Psoas muscle (tissue), 8 donors: ENCODE results near the gene MGAT5B. TPM values are rescaled to one million over a fixed set of nuclear protein-coding genes. Genes with fewer than 3 reads are reported as not detected.

Experiments
- ATAC-seq, 4 donors: fragments of 200-7000 bp; cut with Tn5 transposase; one replicate each; pipeline ENCODE4 v1.9.1; 2020; ENCODE audit warnings: moderate library complexity in 3 of 4, mild to moderate bottlenecking in 2 of 4
- DNase-seq, 2 donors: peaks; one replicate each; pipeline ENCODE4 v3.0.0-alpha.2; 2020
- H3K27ac ChIP-seq: fragments of 200-600 bp; one replicate; pipeline ENCODE4 v1.8.0; 2022
- H3K27me3 ChIP-seq, 3 donors: fragments of 200-600 bp in 1 of 3; one replicate each; pipeline versions ENCODE4 v1.6.1 to v1.8.0; 2013 to 2022; ENCODE audit warnings: low read length in 2 of 3, mild to moderate bottlenecking in 2 of 3, moderate library complexity in 1 of 3; ENCODE audit not compliant: insufficient read depth in 3 of 3
- H3K36me3 ChIP-seq, 2 donors: fragments of 200-600 bp in 1 of 2; one replicate each; pipeline versions ENCODE4 v1.6.1 to v1.8.0; 2013 to 2022; ENCODE audit warnings: low read depth in 1 of 2, mild to moderate bottlenecking in 1 of 2, moderate library complexity in 1 of 2; ENCODE audit not compliant: insufficient read depth in 1 of 2
- H3K4me1 ChIP-seq: fragments of 200-600 bp; one replicate; pipeline ENCODE4 v1.8.0; 2022
- H3K4me3 ChIP-seq: fragments of 200-600 bp; one replicate; pipeline ENCODE4 v1.8.0; 2022; ENCODE audit warnings: mild to moderate bottlenecking
- H3K9me3 ChIP-seq: fragments of 200-600 bp; one replicate; pipeline ENCODE4 v1.8.0; 2022
- CTCF ChIP-seq: fragments of 200-600 bp; IDR thresholded peaks from one replicate; pipeline ENCODE4 v1.8.0; 2022; ENCODE audit warnings: antibody characterized with exemption
- WGBS, 3 donors: extraction: QIAGEN DNeasy Blood & Tissue Kit; methylation state at CpG; one replicate each; pipeline versions ENCODE4 v1.1.6 to v1.1.7; 2013; 5-methylcytosine and 5-hydroxymethylcytosine counted together
- intact Hi-C, 2 donors: fragments of 100-400 bp; cut with DNase I; formaldehyde crosslinking; loops; one replicate each; pipeline versions ENCODE4 v1.11.0 to v1.14.2; 2022
- polyA plus RNA-seq, 3 donors: library from polyadenylated mRNA; stranded (reverse); fragments of 200-250 nt; gene quantifications; one replicate each; pipeline ENCODE4 v1.2.3, GENCODE V29; 2013
- total RNA-seq, 4 donors: library from RNA; stranded (reverse); fragmentation: NEBNext Ultra II Directional in 2 of 4; extraction: Animal tissue kit (Norgen Biotek cat#: 25700) in 2 of 4; gene quantifications; one replicate each; pipeline versions ENCODE4 v1.2.1 to v1.2.4, GENCODE V29; 2021 to 2023
- donor health status: healthy with polysubstance abuse.
- donor health status: DM: no; HTN: no; CAD: no; lungs with moderate emphysema.
- donor health status: Bipolar disorder and iron deficiency.
- donor health status: healthy.
- donor health status: DM: yes; HTN: yes; CAD: no.
- donor health status: DM: no; HTN: no; CAD: no.
- donor health status: DM: no; HTN: no; CAD: no.
- donor health status: DM: yes; HTN: yes; CAD: no.

MGAT5B gene
- total and polyA plus RNA-seq, 7 donors: 0.03 to 0.34 (median 0.05) TPM; not detected in 3

DNA sequence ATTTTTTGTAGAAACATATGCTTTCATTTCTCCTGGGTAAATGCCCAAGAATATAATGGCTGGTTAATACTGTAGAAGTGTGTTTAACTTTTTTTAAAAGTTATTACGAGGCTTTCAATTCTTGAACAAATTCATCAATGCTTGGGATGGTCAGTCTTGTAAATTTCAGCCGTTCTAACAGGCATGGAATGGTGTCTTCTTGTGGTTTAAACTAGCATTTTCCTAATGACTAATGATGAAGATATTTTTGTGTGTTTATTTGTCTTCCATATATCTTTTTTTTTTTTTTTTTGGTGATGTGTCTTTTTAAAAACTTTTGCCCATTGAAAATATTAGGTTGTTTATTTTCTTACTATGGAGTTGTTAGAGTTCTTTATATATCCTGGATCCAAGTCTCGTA is 67.1 kb downstream of the MGAT5B start:
- no peak for DNase-seq
- Histone ChIP-seq H3K36me3 (no peaks in the 10 kb centered on the region), H3K27ac (no peak overlapping the region), H3K9me3 (no peaks in the 10 kb centered on the region), H3K4me1 (no peaks in the 10 kb centered on the region), H3K4me3 (no peak overlapping the region), H3K27me3 (peaks cover 0 to 18% (median 4%) of the 10 kb centered on the region in 3 donors)
- no peak for TF ChIP-seq CTCF
- no peak for ATAC-seq
- 82 to 85% (median 84%) methylated on average over 3 of the region's 3 CpGs for WGBS, 3 donors
- intact Hi-C loops: no loop called here

DNA sequence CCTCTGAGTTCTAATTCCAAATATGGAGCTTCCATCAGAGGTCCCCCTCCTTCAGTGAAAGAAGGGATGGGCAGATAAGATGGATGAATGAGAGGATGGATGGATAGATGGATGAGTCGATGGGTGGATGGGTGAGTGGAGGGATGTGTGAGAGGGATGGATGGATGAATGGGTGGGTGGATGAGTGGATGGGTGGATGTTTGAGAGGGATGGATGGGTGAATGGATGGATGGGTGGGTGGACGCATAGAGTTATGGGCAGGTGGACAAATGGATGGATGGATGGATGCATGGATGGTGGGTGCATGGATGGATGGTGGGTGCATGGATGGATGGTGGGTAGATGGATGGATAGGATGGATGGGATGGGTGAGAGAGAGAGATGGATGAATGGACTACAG is 69.0 kb downstream of the MGAT5B start:
- Histone ChIP-seq H3K4me1 (no peaks in the 10 kb centered on the region), H3K27me3 (peaks cover 0 to 21% (median 1%) of the 10 kb centered on the region in 3 donors), H3K9me3 (no peaks in the 10 kb centered on the region), H3K27ac (no peak overlapping the region), H3K4me3 (no peak overlapping the region), H3K36me3 (no peaks in the 10 kb centered on the region)
- intact Hi-C loops: no loop called here
- WGBS, 3 donors: 92 to 98% (median 97%) methylated on average over 2 of the region's 2 CpGs
- DNase-seq (no peak), ATAC-seq (no peak)
- no peak for TF ChIP-seq CTCF

- intact Hi-C loops: no loop called here
- Histone ChIP-seq H3K9me3 (no peaks in the 10 kb centered on the region), H3K36me3 (no peaks in the 10 kb centered on the region), H3K4me3 (no peak overlapping the region), H3K4me1 (no peaks in the 10 kb centered on the region), H3K27ac (no peak overlapping the region), H3K27me3 (peaks cover 0 to 21% (median 1%) of the 10 kb centered on the region in 3 donors)
- no peak for DNase-seq
- WGBS, 3 donors: 73 to 84% (median 80%) methylated on average over 10 of the region's 10 CpGs
- ATAC-seq: no peak
- TF ChIP-seq CTCF: no peak
Observed at GRCh38 chr17:76938009-76938408, 69.8 kb downstream of the MGAT5B start.

DNA sequence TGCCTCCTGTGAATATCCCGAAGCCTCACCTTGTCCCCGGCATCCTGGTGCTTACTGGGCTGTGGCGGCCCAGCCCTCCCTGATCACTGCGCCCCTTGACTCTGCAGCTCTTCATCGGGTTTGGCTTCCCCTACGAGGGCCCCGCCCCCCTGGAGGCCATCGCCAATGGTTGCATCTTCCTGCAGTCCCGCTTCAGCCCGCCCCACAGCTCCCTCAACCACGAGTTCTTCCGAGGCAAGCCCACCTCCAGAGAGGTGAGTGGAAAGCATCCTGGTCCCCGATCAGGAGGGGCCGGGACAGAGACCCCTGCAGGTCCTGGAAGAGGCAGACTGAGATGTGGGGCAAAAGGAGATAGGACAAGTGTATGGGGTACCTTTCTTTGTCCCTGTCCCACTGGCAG is 72.1 kb downstream of the MGAT5B start:
- DNase-seq (no peak), ATAC-seq (no peak)
- WGBS, 3 donors: 56 to 62% (median 57%) methylated on average over 14 of the region's 14 CpGs
- Histone ChIP-seq H3K36me3 (no peaks in the 10 kb centered on the region), H3K27me3 (peaks cover 0 to 11% (median 3%) of the 10 kb centered on the region in 3 donors), H3K4me3 (no peak overlapping the region), H3K9me3 (no peaks in the 10 kb centered on the region), H3K27ac (no peak overlapping the region), H3K4me1 (no peaks in the 10 kb centered on the region)
- intact Hi-C loops: no loop called here
- no peak for TF ChIP-seq CTCF

DNA sequence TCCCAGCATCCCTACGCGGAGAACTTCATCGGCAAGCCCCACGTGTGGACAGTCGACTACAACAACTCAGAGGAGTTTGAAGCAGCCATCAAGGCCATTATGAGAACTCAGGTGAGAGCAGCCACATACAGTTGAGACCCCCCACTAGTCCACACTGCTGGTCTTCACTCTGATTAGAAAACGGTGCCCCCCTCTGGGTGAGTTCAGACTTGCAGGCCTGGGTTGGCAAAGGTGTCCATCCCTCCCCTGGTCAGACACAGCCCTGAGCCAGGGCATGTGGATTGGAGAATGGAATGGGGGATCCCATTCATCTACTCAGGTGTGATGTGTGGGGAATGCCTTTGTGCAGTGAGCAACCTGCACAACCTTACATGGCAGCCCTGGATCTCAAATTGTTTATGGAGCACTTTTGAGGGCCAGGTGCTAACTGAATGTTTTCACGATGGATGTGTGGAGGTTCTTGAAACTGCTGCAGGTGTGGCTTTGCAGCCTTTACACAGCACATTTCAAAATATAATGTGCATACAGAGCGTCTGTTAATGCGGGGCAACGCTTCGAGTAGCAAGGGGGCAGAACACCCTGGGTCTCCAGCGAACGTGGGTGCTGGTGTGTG is 72.6 kb downstream of the MGAT5B start:
- H3K27ac ChIP-seq: no peak overlapping the region
- H3K9me3 ChIP-seq: no peaks in the 10 kb centered on the region
- DNase-seq (no peak), ATAC-seq (no peak)
- no peak for TF ChIP-seq CTCF
- intact Hi-C loops: no loop called here
- peaks cover 0 to 11% (median 3%) of the 10 kb centered on the region in 3 donors for H3K27me3 ChIP-seq
- whole genome bisulfite sequencing, 3 donors: 86 to 89% (median 88%) methylated on average over 13 of the region's 13 CpGs
- H3K4me1 ChIP-seq: no peaks in the 10 kb centered on the region
- no peaks in the 10 kb centered on the region for H3K36me3 ChIP-seq
- no peak overlapping the region for H3K4me3 ChIP-seq
